Measurements from ENCODE around the gene CARM1.

DNA sequence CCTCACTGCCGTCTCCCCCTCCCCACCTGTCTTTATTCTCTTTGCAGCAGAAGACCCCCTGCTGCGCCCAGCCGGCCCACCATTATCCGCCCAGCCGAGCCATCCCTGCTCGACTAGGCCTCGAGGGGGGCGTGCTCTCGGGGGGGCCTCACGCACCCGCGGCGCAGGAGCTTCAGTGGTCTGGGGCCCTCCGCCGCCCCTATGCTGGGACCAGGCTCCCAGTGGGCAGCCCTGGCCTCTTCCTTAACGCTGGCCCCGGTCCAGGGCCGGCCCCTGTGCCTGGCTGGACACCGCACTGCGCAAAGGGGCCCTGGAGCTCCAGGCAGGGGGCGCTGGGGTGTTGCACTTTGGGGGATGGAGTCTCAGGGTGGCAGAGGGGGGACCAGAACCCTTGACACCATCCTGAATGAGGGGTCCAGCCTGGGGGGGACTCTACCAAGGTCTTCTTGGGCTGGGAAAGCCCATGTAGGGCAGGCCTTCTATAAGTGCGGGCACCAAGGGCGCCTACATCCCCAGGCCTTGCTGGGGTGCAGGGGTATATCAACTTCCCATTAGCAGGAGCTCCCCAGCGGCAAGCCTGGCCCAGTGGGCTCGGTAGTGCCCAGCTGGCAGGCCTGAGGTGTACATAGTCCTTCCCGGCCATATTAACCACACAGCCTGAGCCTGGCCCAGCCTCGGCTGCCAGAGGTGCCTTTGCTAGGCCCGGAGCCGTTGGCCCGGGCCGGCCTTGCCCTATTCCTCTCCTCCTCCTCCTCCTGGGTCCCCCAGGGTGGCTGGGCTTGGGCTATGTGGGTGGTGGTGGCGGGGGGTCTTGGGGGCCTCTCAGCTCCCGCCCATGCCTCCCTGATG, 40.2 kb upstream of the CARM1 start:
- TF ChIP-seq, protein P1, sequence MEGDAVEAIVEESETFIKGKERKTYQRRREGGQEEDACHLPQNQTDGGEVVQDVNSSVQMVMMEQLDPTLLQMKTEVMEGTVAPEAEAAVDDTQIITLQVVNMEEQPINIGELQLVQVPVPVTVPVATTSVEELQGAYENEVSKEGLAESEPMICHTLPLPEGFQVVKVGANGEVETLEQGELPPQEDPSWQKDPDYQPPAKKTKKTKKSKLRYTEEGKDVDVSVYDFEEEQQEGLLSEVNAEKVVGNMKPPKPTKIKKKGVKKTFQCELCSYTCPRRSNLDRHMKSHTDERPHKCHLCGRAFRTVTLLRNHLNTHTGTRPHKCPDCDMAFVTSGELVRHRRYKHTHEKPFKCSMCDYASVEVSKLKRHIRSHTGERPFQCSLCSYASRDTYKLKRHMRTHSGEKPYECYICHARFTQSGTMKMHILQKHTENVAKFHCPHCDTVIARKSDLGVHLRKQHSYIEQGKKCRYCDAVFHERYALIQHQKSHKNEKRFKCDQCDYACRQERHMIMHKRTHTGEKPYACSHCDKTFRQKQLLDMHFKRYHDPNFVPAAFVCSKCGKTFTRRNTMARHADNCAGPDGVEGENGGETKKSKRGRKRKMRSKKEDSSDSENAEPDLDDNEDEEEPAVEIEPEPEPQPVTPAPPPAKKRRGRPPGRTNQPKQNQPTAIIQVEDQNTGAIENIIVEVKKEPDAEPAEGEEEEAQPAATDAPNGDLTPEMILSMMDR (IDR thresholded peaks at IDR 0.05), result no peak
- TF ChIP-seq POLR2A (IDR thresholded peaks at IDR 0.05), result no peak
